ENCODE measurements around the gene ANKRD63.

The ANKRD63 gene

DNA sequence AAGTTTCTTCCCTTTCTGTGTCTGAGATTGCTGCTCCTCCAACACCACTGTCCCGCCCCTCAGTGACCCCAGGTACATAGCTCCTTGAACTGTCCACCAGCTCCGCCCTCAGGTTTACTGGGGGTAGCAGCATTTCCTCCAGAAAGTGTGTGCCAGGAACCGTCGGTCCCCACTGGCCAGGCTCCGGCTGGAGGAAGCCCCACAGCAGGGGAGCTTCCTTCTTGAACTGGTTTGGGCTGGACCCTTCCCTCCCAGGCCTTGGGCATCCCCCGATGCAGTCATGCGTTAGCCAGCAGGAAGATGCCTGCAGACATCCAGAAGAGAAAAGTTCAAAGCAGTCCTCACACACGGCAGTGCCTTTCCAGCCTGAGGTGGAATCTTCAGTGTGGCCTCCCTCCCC is 24.3 kb downstream of the ANKRD63 start:
- no peaks in the 10 kb centered on the region for H3F3A ChIP-seq (ENCODE audit: insufficient read depth, low read length)
- H3K9me3 ChIP-seq (ENCODE audit: low read length) = no peaks in the 10 kb centered on the region
- H3K4me3 ChIP-seq (ENCODE audit: low read depth, low read length, poor library complexity, severe bottlenecking) = no peak overlapping the region
- no peaks in the 10 kb centered on the region for H4K20me1 ChIP-seq (ENCODE audit: insufficient read depth, low read length)
- no peaks in the 10 kb centered on the region for H3K36me3 ChIP-seq (ENCODE audit: insufficient read depth, low read length)
- H3K9ac ChIP-seq (ENCODE audit: low read length) = no peak overlapping the region
- TF ChIP-seq, protein P1, sequence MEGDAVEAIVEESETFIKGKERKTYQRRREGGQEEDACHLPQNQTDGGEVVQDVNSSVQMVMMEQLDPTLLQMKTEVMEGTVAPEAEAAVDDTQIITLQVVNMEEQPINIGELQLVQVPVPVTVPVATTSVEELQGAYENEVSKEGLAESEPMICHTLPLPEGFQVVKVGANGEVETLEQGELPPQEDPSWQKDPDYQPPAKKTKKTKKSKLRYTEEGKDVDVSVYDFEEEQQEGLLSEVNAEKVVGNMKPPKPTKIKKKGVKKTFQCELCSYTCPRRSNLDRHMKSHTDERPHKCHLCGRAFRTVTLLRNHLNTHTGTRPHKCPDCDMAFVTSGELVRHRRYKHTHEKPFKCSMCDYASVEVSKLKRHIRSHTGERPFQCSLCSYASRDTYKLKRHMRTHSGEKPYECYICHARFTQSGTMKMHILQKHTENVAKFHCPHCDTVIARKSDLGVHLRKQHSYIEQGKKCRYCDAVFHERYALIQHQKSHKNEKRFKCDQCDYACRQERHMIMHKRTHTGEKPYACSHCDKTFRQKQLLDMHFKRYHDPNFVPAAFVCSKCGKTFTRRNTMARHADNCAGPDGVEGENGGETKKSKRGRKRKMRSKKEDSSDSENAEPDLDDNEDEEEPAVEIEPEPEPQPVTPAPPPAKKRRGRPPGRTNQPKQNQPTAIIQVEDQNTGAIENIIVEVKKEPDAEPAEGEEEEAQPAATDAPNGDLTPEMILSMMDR (IDR thresholded peaks at IDR 0.05; ENCODE audit: low read length) = no peak
- TF ChIP-seq EZH2 (IDR thresholded peaks at IDR 0.05; ENCODE audit: borderline replicate concordance, low read length) = no peak
- H3K9me2 ChIP-seq (ENCODE audit: low read depth, low read length) = no peaks in the 10 kb centered on the region
- H3K4me2 ChIP-seq (ENCODE audit: low read length) = no peak overlapping the region
- H2AFZ ChIP-seq (ENCODE audit: low read length) = no peak overlapping the region
- H3K27ac ChIP-seq (ENCODE audit: low read depth, low read length, poor library complexity, severe bottlenecking) = no peak overlapping the region
- H3K4me1 ChIP-seq (ENCODE audit: insufficient read depth, low read length, severe bottlenecking) = peaks cover 3% of the 10 kb centered on the region
- H3K79me2 ChIP-seq (ENCODE audit: insufficient read depth, low read length) = no peaks in the 10 kb centered on the region
- peaks cover 5% of the 10 kb centered on the region for H3K27me3 ChIP-seq (ENCODE audit: insufficient read depth, low read length)

DNA sequence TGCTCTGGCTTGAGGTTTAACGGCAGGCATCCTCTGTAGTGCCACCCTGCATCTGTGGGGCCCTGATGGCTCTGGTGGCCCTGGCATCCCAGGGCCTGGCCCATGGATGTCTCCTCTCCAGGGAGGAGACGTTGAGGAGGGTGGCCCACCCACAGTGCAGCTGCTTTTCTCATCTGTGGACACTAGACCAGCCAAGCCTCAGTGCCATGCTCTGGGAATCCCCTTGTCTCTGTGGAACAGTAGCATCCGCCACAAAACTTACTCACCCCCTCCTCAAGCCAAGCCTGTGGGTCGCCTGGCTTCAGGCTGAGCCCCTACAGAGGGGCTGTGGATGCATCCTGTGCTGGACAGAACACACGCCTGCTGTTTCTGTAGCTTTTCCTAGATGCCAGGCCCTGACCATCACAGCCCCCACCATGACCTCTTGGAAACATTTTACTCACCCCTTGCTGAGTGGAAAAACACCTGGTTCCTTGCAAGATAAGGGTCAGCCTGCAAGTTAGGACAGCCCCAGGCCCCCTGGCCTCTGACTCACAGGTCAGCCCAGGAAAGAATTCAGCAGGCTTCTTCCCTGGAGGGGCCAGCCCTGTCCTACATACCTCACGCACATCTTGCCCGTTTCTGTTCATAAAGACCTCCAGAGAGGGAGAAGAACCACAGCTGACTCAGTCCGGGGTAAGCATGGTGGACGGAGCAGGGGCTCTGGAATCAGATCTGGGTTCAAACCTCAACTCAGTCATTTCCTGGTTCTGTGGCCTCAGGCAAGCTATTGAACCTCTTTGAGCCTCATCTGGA is 25.0 kb downstream of the ANKRD63 start:
- Histone ChIP-seq H3K4me2 (ENCODE audit: low read length) (no peak overlapping the region), H2AFZ (ENCODE audit: low read length) (no peak overlapping the region), H3K4me3 (ENCODE audit: low read depth, low read length, poor library complexity, severe bottlenecking) (no peak overlapping the region), H3K27ac (ENCODE audit: low read depth, low read length, poor library complexity, severe bottlenecking) (no peak overlapping the region), H3K27me3 (ENCODE audit: insufficient read depth, low read length) (peaks cover 3% of the 10 kb centered on the region), H3K36me3 (ENCODE audit: insufficient read depth, low read length) (no peaks in the 10 kb centered on the region), H3K79me2 (ENCODE audit: insufficient read depth, low read length) (no peaks in the 10 kb centered on the region), H3K9ac (ENCODE audit: low read length) (no peak overlapping the region), H4K20me1 (ENCODE audit: insufficient read depth, low read length) (no peaks in the 10 kb centered on the region), H3K9me3 (ENCODE audit: low read length) (no peaks in the 10 kb centered on the region), H3K9me2 (ENCODE audit: low read depth, low read length) (no peaks in the 10 kb centered on the region), H3K4me1 (ENCODE audit: insufficient read depth, low read length, severe bottlenecking) (peaks cover 3% of the 10 kb centered on the region), H3F3A (ENCODE audit: insufficient read depth, low read length) (no peaks in the 10 kb centered on the region)
- no peak for TF ChIP-seq EZH2 (IDR thresholded peaks at IDR 0.05; ENCODE audit: borderline replicate concordance, low read length)
- TF ChIP-seq, protein P1 (IDR thresholded peaks at IDR 0.05; ENCODE audit: low read length) = no peak

DNA sequence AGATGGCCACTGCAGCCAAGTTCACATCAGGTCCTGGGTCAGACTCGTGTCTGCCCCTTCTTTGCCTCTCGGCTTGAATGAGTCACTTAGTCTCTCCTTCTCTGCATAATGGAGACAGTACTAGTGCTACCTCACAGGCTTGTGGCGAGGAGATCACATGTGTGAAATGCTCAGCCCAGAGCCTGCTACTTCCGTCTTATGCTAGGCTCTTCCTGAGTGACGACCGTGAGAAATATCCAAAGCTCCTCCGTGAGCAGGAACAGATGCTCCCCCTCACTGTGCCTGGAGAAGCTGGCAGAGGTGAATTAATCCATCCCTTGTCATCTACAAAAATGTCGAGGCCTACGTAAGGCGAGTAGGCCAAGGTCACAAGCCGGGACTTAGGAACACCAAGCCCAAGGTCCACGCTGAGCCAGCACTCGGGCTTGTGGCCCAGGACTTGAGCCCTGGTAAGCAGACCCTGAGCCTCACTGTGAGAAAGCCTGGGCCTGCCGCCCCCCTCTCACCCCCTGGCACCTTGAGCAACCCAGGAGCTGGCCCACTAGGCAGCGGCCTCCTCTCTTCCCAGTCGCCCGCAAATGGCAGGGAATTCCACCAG is 26.1 kb downstream of the ANKRD63 start:
- Histone ChIP-seq H4K20me1 (ENCODE audit: insufficient read depth, low read length) (no peaks in the 10 kb centered on the region), H3F3A (ENCODE audit: insufficient read depth, low read length) (no peaks in the 10 kb centered on the region), H3K27ac (ENCODE audit: low read depth, low read length, poor library complexity, severe bottlenecking) (no peak overlapping the region), H3K9me3 (ENCODE audit: low read length) (no peaks in the 10 kb centered on the region), H3K36me3 (ENCODE audit: insufficient read depth, low read length) (no peaks in the 10 kb centered on the region), H3K4me1 (ENCODE audit: insufficient read depth, low read length, severe bottlenecking) (peaks cover 3% of the 10 kb centered on the region), H3K9me2 (ENCODE audit: low read depth, low read length) (no peaks in the 10 kb centered on the region), H3K4me3 (ENCODE audit: low read depth, low read length, poor library complexity, severe bottlenecking) (no peak overlapping the region), H3K79me2 (ENCODE audit: insufficient read depth, low read length) (no peaks in the 10 kb centered on the region), H3K9ac (ENCODE audit: low read length) (no peak overlapping the region), H2AFZ (ENCODE audit: low read length) (no peak overlapping the region), H3K4me2 (ENCODE audit: low read length) (no peak overlapping the region), H3K27me3 (ENCODE audit: insufficient read depth, low read length) (peaks cover 11% of the 10 kb centered on the region)
- TF ChIP-seq, protein P1 (IDR thresholded peaks at IDR 0.05; ENCODE audit: low read length) = no peak
- TF ChIP-seq EZH2 (IDR thresholded peaks at IDR 0.05; ENCODE audit: borderline replicate concordance, low read length) = no peak
